ENCODE measurements around the gene SKA2.

- TF ChIP-seq EZH2 (IDR thresholded peaks at IDR 0.05; ENCODE audit: insufficient read depth, poor library complexity, severe bottlenecking) (no peak), EZH2phosphoT487 (IDR thresholded peaks at IDR 0.05; ENCODE audit: insufficient read depth, low read depth) (no peak)
These were observed 5.0 kb downstream of the SKA2 start for GRCh38 chr17:59149841-59150511.

Measured in GM23248 (cell line).